Panc1 (cell line): ENCODE results near the gene HPN. TPM values are rescaled to one million over a fixed set of nuclear protein-coding genes. Genes with fewer than 3 reads are reported as not detected.

Experiments used
- ATAC-seq: fragments of 200-7000 bp; cut with Tn5 transposase; 2 replicates; pipeline ENCODE4 v1.9.1; 2020; ENCODE audit warnings: mild to moderate bottlenecking, moderate library complexity
- BruUV-seq: library from RNA; stranded (reverse); fragments of 400-500 nt; replicated peaks from 2 replicates; lab custom pipeline; 2021; lab: Mats Ljungman, UMichigan
- CTCF ChIA-PET: fragments of 300-600 bp; sonication (Branson Sonifier 250); formaldehyde crosslinking; loops from one replicate; lab custom pipeline; 2022; ENCODE audit warnings: antibody characterized with exemption; lab: Charles Lee
- POLR2A ChIA-PET: fragments of 300-600 bp; sonication (Branson Sonifier 250); formaldehyde crosslinking; loops from one replicate; lab custom pipeline; 2022; ENCODE audit warnings: antibody characterized with exemption; lab: Charles Lee
- DNase-seq: peaks from one replicate; pipeline ENCODE4 v3.0.0-alpha.2; 2010; ENCODE audit warnings: low read depth, low spot score
- H3K27ac ChIP-seq: 2 replicates; pipeline ENCODE4 v1.5.1; 2011; ENCODE audit warnings: mild to moderate bottlenecking, low read length, inconsistent platforms
- H3K27me3 ChIP-seq: fragments of 200-500 bp; sonication (Bioruptor generic); 2 replicates; pipeline ENCODE4 v1.6.0; 2014; ENCODE audit warnings: low read length, inconsistent platforms; ENCODE audit not compliant: control insufficient read depth, insufficient read depth
- H3K36me3 ChIP-seq: fragments of 200-500 bp; sonication (Bioruptor generic); 2 replicates; pipeline ENCODE4 v1.5.1; 2014; ENCODE audit warnings: inconsistent platforms, mild to moderate bottlenecking, low read length, moderate library complexity; ENCODE audit not compliant: control insufficient read depth, insufficient read depth
- H3K4me1 ChIP-seq: 2 replicates; pipeline ENCODE4 v1.5.1; 2011; ENCODE audit warnings: inconsistent platforms, mild to moderate bottlenecking, low read length, moderate library complexity; ENCODE audit not compliant: control insufficient read depth, insufficient read depth
- H3K4me3 ChIP-seq, 2 experiments: 2 replicates each; pipeline ENCODE4 v1.5.1; 2011 to 2012; ENCODE audit warnings: low read depth in 2 of 2, low read length in 2 of 2, mild to moderate bottlenecking in 2 of 2, inconsistent platforms in 1 of 2, moderate library complexity in 1 of 2
- H3K9me3 ChIP-seq: fragments of 200-500 bp; sonication (Bioruptor generic); 2 replicates; pipeline ENCODE4 v1.5.1; 2014; ENCODE audit warnings: low read depth, mild to moderate bottlenecking, inconsistent platforms, low read length, moderate library complexity; ENCODE audit not compliant: control insufficient read depth, insufficient read depth
- POLR2AphosphoS5 ChIP-seq: IDR thresholded peaks from 2 replicates; pipeline ENCODE4 v1.6.1; 2012; ENCODE audit warnings: mild to moderate bottlenecking, low read depth, low read length, moderate library complexity
- SIN3A ChIP-seq: IDR thresholded peaks from 2 replicates; pipeline ENCODE4 v1.6.1; 2012; ENCODE audit warnings: low read depth, mild to moderate bottlenecking, low read length, moderate library complexity, borderline replicate concordance; ENCODE audit not compliant: insufficient read depth
- TCF7L2 ChIP-seq: IDR thresholded peaks from 2 replicates; pipeline ENCODE4 v1.6.1; 2011; ENCODE audit warnings: mild to moderate bottlenecking, low read depth, low read length, inconsistent platforms
- in situ Hi-C: cut with HindIII; loops from 2 replicates; pipeline ENCODE4 v1.10.0; 2016; ENCODE audit warnings: low sequenced_read_pairs, low pct_unique_long_range_greater_than_20kb
- intact Hi-C: fragments of 100-400 bp; cut with micrococcal nuclease; formaldehyde crosslinking; loops from one replicate; pipeline ENCODE4 v1.10.0; 2022; ENCODE audit not compliant: unreplicated experiment
- total RNA-seq: library from RNA; stranded (reverse); gene quantifications from one replicate; pipeline ENCODE4 v1.2.1, GENCODE V29; 2021; ENCODE audit not compliant: unreplicated experiment
- TF ChIP-seq, protein P1 (sequence below): fragments of 450-650 bp; IDR thresholded peaks from 2 replicates; pipeline ENCODE4 v1.5.1; 2017; ENCODE audit warnings: mild to moderate bottlenecking
- TF ChIP-seq, protein P2 (sequence below), 2 experiments: IDR thresholded peaks; 2 replicates each; pipeline ENCODE4 v1.6.1; 2011 to 2012; ENCODE audit warnings: low read depth in 2 of 2, control low read depth in 1 of 2, low read length in 1 of 2, mild to moderate bottlenecking in 1 of 2, moderate library complexity in 1 of 2; ENCODE audit not compliant: insufficient read depth in 1 of 2

HPN gene
- total RNA-seq, 1 experiment from 2014 or later, result 0.08 TPM

DNA sequence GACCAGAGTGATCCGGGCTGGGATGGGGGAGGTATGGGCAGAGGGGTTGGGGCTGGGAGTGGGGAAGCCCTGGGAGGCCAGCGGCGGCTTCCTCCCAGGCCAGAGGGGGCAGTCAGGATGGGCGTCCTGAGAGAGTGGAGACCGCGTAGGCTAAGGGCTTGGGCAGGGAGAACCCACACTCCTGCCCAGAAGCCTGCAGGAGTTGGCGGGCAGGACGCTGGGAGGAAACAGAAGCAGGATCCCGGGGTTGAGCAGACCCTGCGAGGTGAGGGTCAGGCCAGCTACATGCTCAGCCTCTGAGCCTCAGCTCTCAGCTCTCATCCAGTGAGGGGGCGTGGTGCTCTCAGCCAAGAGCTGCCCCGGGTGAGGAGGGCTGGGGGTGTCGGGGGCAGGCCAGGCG lies 19.1 kb upstream of the HPN start:
- CTCF ChIA-PET, result no interaction called here
- POLR2A ChIA-PET, result no interaction called here
- no TSS peak for BruUV-seq
- TF ChIP-seq SIN3A (no peak), TCF7L2 (no peak), POLR2AphosphoS5 (no peak)
- TF ChIP-seq, protein P1, sequence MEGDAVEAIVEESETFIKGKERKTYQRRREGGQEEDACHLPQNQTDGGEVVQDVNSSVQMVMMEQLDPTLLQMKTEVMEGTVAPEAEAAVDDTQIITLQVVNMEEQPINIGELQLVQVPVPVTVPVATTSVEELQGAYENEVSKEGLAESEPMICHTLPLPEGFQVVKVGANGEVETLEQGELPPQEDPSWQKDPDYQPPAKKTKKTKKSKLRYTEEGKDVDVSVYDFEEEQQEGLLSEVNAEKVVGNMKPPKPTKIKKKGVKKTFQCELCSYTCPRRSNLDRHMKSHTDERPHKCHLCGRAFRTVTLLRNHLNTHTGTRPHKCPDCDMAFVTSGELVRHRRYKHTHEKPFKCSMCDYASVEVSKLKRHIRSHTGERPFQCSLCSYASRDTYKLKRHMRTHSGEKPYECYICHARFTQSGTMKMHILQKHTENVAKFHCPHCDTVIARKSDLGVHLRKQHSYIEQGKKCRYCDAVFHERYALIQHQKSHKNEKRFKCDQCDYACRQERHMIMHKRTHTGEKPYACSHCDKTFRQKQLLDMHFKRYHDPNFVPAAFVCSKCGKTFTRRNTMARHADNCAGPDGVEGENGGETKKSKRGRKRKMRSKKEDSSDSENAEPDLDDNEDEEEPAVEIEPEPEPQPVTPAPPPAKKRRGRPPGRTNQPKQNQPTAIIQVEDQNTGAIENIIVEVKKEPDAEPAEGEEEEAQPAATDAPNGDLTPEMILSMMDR, result no peak
- TF ChIP-seq, protein P2, sequence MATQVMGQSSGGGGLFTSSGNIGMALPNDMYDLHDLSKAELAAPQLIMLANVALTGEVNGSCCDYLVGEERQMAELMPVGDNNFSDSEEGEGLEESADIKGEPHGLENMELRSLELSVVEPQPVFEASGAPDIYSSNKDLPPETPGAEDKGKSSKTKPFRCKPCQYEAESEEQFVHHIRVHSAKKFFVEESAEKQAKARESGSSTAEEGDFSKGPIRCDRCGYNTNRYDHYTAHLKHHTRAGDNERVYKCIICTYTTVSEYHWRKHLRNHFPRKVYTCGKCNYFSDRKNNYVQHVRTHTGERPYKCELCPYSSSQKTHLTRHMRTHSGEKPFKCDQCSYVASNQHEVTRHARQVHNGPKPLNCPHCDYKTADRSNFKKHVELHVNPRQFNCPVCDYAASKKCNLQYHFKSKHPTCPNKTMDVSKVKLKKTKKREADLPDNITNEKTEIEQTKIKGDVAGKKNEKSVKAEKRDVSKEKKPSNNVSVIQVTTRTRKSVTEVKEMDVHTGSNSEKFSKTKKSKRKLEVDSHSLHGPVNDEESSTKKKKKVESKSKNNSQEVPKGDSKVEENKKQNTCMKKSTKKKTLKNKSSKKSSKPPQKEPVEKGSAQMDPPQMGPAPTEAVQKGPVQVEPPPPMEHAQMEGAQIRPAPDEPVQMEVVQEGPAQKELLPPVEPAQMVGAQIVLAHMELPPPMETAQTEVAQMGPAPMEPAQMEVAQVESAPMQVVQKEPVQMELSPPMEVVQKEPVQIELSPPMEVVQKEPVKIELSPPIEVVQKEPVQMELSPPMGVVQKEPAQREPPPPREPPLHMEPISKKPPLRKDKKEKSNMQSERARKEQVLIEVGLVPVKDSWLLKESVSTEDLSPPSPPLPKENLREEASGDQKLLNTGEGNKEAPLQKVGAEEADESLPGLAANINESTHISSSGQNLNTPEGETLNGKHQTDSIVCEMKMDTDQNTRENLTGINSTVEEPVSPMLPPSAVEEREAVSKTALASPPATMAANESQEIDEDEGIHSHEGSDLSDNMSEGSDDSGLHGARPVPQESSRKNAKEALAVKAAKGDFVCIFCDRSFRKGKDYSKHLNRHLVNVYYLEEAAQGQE (IDR thresholded peaks at IDR 0.05; ENCODE audit: insufficient read depth in 1 of 2, low read depth in 2 of 2, low read length in 1 of 2), result no peak
- H3K4me1 ChIP-seq, result no peaks in the 10 kb centered on the region
- intact Hi-C loops, result no loop called here
- ATAC-seq, result 0 out of 2 replicates have a peak, but pooled peaks have one; percentile 10
- H3K27me3 ChIP-seq, result no peaks in the 10 kb centered on the region
- no peak overlapping the region for H3K27ac ChIP-seq
- no peak overlapping the region for H3K4me3 ChIP-seq
- no peak for DNase-seq
- H3K9me3 ChIP-seq, result no peaks in the 10 kb centered on the region
- in situ Hi-C loops, result no loop called here
- no peaks in the 10 kb centered on the region; the same call in 1 of the 2 replicates for H3K36me3 ChIP-seq

DNA sequence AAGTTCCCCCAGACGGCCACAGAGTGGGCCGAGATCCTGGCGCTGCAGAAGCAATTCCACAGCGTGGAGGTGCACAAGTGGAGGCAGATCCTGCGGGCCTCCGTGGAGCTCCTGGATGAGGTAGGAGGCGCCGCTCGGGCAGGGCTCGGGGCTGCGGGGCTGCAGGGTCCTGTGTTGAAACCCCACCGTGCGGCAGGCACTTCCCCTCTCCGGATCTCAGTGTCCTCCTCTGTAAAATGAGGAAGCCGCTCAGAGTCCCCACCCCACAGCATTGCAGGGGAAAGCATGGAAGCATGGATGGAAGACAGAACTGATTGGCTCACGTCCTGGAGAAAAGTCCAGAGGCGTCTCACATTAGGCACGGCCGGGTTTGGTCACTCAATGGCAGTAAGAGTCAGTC lies 18.1 kb upstream of the HPN start:
- no TSS peak for BruUV-seq
- POLR2A ChIA-PET, result no interaction called here

More for the DNA sequence above, 18.1 kb upstream of the HPN start:
- intact Hi-C loops, result no loop called here
- CTCF ChIA-PET, result no interaction called here
- H3K36me3 ChIP-seq, result no peaks in the 10 kb centered on the region; the same call in 1 of the 2 replicates
- H3K27me3 ChIP-seq, result no peaks in the 10 kb centered on the region
- in situ Hi-C loops, result no loop called here
- H3K4me1 ChIP-seq, result peaks cover 4% of the 10 kb centered on the region; the same call in 1 of the 2 replicates
- no peak overlapping the region for H3K27ac ChIP-seq
- no peak overlapping the region for H3K4me3 ChIP-seq
- TF ChIP-seq TCF7L2 (no peak), SIN3A (no peak), POLR2AphosphoS5 (no peak)
- TF ChIP-seq, protein P1, result no peak
- TF ChIP-seq, protein P2 (IDR thresholded peaks at IDR 0.05; ENCODE audit: insufficient read depth in 1 of 2, low read depth in 2 of 2, low read length in 1 of 2), result no peak
- no peak for ATAC-seq
- no peak for DNase-seq
- no peaks in the 10 kb centered on the region for H3K9me3 ChIP-seq
